DND-41 (cell line): Measurements from ENCODE around the gene INPP5A.

Experiments
- EZH2 ChIP-seq: IDR thresholded peaks from 3 replicates; pipeline ENCODE4 v1.6.1; 2012; ENCODE audit warnings: borderline replicate concordance, low read depth, mild to moderate bottlenecking, moderate library complexity, low read length, inconsistent platforms; ENCODE audit not compliant: severe bottlenecking
- TF ChIP-seq, protein P1 (sequence below): IDR thresholded peaks from 2 replicates; pipeline ENCODE4 v1.5.1; 2012; ENCODE audit warnings: borderline replicate concordance, low read length, moderate library complexity, mild to moderate bottlenecking; ENCODE audit not compliant: poor library complexity, severe bottlenecking; ENCODE audit errors: extremely low read depth

DNA sequence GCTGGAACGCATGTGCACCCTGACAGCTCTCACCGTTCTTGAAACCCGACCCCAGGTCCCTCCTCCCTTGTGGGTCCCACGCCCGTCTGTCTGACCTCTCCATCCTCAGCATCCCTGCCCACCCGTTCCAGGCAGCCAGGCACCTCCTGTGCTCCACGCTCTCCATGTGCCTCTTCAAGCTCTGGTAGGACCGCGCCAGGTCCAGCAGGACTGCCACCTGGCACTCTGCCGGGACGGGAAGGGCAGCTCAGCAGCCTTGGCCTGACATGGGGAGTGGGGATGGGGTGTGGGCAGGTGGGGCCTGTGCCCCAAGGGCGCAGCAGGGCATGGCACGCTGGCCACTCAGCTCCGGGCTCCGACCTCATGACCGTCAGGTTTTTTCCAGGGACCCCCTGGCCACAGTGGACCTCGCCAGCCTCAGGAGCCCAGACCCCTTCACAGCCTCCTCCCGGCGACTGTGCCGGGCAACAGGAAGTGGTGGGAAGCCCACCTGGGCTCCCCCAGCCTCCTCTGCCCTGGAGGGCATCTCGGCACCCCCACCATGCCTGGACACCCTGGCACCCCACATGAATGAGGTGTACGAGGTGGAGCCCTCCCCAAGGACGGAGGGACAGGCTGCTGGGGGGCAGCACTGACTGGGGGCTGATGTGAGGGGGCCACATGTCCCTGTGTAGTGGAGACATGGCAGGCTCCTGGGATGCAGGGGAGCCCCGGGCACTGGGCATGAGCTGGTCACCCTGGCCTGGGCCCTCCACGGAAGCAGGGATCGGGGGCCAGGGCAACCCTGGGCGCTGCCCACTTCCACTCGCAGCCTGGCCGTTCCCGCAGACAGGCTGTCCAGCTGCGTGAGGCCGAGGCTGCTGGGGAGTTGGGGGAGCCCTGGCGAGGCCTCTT is 273.5 kb downstream of the INPP5A start:
- TF ChIP-seq, protein P1, sequence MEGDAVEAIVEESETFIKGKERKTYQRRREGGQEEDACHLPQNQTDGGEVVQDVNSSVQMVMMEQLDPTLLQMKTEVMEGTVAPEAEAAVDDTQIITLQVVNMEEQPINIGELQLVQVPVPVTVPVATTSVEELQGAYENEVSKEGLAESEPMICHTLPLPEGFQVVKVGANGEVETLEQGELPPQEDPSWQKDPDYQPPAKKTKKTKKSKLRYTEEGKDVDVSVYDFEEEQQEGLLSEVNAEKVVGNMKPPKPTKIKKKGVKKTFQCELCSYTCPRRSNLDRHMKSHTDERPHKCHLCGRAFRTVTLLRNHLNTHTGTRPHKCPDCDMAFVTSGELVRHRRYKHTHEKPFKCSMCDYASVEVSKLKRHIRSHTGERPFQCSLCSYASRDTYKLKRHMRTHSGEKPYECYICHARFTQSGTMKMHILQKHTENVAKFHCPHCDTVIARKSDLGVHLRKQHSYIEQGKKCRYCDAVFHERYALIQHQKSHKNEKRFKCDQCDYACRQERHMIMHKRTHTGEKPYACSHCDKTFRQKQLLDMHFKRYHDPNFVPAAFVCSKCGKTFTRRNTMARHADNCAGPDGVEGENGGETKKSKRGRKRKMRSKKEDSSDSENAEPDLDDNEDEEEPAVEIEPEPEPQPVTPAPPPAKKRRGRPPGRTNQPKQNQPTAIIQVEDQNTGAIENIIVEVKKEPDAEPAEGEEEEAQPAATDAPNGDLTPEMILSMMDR: no peak
- TF ChIP-seq EZH2: no peak
